Activated CD4-positive, alpha-beta T cell treated with anti-CD3 and anti-CD28 coated beads, Interleukin-10, Interleukin-2, amounts not matched to agents 100 ng/mL and 50 ng/mL, durations not matched to agents 16 hours and 8 hours (primary cell): ENCODE results near the gene NDUFS8.

Experiments used
- DNase-seq: peaks from one replicate; pipeline ENCODE4 v3.0.0-alpha.2; 2020

NDUFS8 gene

DNA sequence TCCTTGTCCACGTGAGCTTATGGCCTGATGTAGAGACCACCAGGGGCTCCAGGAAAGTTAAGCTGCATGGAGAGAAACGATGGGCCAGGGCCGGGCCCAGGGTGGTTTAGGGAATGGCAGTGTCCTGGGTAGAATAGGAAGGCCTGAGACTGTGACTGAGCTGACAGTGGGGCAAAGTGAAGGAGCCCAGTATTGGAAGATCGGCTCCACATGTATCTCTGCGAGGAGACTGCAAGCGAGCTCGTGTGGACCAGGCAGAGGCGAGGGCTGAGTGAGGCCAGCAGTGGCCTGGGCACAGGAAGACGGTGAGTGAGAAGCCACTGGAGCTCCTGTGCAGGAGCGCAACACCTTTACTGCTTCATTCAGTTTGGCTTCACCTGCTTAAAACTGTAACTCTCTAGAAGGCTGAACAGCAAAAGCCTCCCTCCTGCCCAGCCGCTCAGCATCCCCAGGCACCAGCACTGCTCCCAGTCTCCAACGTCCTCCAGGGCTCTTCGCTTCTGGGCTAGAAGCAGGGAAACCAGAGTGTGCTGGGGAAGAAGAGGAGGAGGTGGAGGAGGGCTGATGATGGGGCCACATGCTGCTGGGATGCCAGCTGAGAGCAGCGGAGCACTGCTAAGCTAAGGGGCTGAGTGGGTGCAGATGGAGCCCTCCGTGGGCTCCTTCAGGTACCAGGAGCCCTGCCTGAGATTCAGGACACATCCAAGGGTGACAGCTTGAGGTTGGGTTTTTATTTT, 21.8 kb downstream of the NDUFS8 start:
- DNase-seq = no peak

DNA sequence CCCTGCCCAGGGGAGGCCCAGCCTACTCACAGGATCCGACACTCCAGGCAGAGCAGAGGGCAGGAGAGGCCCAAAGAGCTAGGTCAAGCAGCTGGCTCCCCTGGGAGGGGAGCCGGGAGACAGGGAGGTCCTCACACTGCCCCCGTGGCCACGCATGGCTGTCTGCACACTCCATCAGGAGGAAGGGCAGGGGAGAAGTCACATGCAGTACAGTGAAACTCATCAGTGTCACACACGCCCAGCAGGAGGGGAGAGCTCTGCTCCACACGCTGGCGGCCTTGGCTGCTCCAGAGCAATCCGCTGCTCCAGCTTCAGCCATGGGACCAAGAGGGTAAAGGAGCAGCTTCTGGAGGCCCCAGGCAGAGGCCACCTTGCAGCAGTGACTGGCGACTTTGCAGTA, 22.6 kb downstream of the NDUFS8 start:
- DNase-seq = no peak

DNA sequence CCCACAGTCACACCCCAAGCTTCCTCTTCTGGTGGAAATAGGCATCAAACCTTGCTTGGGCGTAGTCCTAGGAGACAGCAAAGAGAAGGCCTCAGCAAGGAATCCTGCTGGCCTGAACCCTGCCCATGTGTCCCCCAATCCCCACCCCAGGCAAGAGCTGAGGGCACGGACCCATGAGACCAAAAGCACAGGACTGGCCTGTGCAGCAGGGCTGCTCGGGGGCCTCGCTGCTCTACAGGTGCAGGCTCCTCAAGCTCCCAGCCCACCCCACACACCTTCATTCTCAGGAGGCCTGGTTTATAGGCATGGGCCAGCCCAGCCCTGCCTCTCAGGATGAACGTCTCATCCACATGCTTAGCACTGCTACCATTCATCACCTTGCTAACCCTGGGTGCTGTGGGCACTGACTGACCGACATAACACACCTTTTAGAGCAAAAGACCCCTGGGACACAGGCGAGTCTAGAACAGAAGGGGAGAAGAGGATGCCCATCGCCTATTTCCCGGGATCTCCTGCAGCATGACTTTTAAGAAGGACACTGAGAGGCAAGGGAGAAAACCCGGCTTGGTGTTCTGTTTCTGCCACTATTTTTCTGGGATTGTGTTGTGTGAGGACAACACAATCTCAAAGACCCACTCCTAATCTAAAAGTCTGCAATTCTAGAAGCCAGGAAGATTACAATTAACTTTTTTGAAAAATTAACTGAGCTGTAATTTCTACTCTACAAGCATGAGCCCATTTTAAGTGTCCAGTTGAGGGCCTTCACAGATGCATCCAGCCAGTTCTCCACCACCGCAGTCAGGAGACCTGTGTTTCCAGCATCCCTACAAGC, 23.7 kb downstream of the NDUFS8 start:
- DNase-seq = no peak

DNA sequence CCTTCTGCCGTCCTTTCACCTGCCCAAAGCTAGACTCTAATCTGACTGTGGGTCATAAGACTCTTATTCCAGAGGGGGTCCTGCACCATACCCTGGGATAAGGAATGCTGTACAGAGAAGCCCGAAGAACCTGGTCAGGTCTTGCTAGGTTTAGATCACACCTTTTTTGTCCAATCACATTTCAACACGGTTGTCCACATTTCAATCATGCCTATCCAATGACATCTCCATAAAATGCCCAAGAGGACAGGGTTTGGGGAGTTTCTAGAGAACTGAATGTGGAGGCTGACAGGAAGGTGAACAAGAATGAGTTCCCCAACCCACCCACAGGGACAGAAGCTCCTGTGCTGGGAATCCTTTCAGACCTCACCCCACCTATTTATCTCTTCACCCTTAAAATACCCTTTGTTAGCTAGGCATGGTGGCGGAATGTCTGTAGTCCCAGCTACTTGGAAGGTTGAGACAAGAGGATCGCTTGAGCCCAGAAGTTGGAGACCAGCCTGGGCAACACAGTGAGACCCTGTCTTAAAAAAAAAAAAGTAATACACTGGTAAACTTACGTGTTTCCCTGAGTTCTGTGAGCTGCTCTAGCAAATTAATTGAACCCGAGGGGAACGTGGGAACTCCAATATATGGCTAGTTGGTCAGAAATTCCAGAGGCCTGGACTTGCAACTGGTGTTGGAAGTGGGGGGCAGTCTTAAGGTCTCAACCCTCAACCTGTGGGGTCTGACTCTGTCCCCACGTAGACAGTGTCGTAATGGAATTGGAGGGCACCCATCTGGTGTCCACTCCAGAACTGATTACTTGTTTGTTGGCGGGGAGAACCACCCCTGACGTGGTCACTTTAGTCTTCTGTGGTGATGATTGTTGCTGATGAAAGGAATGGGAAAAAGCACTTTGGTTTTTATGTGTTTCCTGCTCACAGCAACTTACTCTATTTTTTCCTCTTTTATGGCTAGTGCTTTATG, 26.1 kb downstream of the NDUFS8 start:
- no peak for DNase-seq

DNA sequence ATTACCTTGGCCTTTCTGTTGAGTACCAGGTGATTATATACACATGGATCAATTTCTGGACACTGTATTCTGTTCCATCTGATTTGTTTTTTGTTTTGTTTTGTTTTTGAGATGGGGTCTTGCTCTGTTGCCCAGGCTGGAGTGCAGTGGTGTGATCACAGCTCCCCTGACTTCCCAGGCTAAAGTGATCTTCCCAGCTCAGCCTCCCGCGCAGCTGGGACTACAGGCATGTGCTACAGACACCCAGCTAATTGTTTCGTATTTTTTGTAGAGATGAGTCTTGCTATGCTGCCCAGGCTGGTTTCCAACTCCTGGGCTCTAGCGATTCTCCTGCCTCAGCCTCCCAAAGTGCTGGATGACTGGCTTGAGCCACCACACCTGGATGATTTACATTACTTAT, 27.3 kb downstream of the NDUFS8 start:
- no peak for DNase-seq

DNA sequence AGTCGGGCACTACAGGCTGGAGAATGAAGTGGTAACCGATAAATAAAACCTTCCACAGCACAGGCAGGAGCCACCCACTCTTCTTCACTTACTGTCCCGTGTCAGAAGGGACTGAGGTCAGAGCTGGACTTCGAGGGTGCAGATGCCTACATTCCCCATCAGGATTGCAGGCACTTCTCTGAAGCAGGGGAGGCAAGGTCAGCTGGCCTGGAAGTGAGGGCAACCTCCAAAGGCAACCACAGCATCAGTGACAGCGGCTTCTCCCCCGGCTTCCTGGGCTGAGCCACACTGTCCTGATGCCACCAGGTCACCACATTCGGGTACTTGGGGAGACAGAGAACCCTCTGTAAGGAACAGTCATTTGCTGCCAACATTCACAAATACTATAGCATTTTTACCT, 31.0 kb downstream of the NDUFS8 start:
- DNase-seq = no peak

DNA sequence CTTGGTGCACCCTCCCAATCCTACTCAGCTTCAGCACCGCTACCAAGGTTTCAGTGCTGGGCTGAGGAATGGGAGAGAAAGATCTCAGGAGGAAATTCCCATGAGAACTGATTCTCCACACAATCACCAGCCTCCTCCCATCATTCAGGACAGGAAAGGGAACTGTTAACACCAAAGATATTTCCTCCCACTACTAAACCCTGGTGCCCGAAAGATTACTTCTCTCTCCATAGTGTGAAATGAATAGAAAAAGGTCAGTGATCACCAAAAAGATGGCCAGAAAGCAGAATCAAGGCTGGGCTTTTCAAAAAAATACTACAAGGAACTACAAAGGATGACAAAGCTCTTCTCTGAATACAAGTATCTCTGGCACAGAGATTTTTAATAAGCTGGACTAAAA, 34.4 kb downstream of the NDUFS8 start:
- DNase-seq = no peak

DNA sequence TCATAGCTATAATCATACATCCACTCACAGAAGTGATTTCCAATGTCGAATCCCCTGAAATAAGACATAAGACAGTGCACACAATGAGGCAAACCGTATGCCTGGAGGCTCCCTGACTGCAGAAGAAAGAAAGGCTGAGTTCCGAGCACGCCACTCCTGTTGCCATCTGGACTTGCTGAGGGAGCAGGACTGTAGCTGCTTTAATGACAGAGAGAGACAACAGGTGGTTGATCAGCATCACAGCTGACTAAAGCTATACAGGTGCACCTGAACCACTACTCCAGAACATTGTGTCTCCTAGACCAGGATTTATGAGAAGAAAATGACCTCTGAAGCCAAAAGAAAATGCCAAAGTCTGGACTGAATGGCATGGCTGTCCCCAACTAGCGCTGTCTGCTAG, 35.4 kb downstream of the NDUFS8 start:
- DNase-seq = no peak

DNA sequence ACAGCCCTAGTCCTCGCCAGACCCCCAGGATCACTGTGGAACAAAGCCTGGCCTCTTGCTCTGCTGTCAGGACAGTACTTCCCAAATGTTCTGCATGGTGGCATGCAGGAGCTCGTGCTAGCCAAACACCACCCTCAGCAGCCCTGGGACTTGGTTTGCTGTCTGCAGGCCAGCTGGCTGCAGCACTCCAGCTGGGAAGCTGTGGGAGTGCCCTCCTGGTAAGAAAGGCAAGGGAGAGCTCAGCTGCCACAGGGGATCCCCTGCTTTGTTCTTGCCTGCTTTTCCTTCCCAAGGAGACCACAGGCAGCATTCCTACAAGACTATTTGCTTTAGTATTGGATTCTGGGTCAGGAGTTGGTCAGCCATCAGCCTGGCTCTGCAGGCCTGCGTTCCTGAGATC, 36.3 kb downstream of the NDUFS8 start:
- DNase-seq = no peak

DNA sequence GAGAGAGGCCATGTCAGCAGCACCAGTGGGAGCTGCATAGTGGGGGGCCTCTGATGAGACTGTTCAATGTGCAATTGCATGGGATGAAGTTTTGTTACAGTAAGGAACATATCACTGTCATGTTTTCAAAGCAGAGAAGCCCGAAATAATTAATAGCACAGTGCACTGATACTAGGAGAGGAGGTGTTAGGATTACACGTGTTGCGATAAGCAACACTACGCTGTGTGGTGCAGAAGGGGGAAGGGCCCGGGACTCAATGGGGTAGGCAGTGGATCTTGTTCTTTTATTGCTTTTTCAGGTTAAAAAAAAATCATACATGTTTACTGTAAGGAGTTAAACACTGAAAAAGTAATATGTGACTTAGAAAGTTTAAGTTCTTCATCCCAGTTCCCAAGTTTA, 37.5 kb downstream of the NDUFS8 start:
- no peak for DNase-seq

DNA sequence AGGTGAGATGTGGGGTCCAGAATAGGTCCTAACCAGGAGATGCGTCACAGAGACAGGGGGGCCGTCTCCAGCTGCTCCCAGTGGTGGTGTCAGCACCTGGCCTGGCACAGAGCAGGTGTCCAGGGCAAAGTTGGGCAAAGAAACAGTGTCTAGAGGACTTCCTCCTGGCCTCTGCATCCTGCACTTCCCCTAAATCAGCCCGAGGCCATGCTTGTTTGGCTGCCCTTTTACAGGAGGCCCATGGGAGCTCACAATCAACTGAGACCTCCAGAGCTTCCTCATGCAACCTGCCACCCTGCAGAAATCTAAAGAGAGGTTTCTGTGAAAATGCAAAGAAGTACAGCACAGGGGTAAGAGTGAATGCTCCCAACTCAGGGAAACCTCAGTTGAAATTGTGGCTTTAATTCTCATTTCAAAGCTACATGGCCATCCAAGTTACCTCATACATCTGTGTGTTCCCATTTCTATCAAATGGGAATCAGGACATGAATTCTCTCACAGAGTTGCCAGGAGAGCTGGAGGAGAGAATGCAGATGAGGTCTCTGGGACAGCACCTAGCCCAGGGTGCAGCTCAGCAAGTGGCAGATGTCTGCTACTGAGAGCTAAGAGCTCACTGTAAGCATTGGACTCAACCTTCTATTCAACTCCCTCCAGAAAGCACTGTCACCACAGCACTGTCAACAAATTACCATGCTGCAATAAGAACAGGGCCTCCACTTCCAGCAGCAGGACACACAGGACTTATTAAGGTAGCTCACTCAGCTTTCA, 41.0 kb downstream of the NDUFS8 start:
- no peak for DNase-seq

DNA sequence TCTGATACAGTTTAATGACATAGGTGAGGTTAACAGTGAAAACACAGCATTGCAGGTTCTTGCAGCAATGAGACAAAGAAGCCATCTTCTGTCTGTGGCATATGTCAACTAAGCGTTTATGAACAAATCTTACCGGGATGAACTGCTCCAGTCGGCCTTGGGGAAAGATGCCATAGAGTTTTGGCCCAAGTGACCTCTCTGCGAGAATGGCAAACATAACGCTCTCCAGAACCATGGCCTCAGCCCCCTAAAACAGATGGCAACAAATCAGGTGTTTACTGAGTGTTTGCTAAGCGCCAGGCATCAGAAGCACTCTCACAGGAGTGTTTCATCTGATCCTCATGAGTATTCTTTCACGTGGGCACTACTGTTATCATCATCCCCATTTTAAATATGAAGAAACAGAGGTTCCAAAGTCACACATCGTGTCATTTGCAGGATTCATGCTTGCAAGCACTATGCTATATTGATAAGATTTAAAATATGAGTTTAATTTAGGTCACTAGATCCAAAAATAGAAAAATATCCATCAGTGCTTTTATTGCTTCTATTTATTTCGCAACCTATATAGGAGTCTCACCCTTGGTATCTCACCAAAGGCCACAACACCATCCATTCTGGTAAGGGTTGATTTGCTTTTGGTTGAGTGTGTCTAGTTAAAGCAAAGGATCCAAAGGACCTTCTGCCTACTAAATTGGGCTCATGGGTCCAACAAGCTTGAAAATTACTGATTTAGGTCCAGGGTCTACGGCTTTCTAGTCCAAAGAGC, 44.3 kb downstream of the NDUFS8 start:
- no peak for DNase-seq

DNA sequence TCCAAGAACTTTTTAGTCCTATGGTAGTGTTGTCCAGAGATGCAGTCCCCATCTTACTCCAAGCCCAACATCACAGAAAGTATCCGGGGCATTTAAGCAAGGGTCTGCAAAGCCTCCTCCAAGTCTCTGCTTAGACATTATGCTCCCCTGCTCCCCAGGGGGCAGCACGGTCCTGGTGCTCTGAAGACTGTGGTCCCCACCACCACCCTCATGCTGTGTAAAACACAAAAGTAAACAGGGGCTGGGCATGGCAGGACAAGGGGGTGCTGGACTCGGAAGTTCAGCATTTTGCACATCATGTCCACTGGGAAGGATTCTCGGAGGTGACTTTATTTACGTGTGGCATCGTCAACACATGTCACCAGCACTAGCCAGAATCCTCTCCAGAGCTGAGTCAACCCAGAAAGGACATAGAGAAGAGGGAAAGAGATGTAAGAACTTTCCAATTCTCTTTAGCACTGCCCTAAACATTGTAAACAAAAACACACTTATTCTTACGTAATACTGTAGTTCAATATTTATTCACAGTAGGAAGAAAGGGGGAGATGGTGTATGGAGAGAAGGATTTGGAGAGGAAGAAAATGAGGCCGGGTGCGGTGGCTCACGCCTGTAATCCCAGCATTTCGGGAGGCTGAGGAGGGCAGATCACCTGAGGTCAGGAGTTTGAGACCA, 46.0 kb downstream of the NDUFS8 start:
- no peak for DNase-seq

DNA sequence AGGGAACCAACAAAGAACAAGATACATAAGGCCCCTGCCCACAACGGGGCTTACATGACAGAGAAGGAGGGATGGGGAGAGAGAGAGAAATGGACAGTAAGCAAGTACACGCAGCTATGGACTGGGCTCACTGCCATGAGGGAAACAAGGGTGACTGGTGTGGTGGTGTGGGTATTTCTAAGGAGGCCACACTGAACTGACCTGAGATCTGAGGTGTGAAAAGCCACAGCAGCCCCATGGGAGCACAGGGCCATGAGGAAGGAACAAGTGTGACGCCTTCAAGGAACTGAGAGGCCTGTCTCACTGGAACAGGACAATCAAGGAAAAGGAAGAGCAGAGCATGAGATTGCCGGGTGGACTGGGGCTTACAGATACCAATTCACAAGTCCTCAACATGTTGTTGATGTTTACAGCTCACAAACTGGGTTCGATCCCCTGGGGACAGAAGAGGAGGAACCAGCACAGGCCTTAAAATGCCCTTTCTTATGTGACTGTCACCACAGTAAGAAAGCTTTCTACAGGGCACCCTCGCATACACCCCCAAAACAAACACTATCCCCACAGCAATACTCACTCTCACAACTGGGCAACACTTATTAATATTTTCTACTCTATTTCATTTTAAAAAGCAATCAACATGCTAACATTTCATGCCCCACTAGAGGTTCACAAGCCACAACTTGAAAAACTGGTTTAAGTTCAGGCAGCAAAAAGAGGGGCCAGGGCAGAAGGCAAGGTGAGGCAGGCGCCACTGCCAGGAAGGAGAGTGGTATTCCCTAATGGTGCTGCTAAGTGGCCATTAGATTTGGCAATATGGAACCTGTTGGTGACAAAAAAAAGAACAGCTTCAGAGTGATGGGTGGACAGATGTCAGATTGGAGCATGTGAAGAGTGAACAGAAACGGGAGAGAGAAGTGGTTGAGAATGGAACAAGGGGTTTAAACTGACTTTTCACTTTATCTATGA, 47.4 kb downstream of the NDUFS8 start:
- no peak for DNase-seq

DNA sequence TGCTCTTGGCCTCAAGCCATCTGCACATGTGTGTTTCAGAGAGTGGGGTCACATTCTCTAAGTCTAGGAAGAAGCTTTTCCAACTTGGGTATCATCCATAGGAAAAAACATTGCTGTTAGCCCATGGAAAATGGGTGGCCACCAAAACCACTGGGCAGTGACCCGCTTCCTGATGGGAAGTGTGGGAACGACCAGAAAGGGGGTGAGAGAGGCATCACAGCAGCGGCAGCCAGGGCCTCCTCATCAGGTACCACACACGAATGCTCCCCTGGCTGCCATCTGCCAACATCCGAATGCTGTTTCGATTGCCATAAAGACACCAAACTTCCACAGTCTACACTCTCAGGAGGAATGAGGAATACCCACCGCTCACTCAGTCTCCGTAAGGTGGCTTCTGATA, 50.4 kb downstream of the NDUFS8 start:
- no peak for DNase-seq

DNA sequence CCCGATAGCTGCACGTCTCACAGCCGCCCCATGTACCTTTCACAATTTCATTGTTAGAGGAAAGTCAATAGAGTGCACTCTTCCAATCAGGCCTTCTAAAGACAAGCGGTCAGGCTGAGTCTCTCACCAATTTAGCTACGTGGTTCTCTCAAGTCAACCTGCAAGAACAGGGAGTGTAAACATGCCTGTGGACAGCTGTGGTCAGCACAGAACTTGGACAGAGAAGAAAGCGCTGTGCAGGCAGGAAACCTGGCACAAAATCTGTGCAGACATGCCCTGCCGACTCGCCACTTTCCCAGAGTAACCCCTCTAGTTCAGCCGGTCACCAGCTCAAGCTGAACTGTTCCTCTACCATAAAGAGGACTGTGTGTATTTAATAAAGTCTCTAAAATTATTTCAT, 51.2 kb downstream of the NDUFS8 start:
- no peak for DNase-seq

DNA sequence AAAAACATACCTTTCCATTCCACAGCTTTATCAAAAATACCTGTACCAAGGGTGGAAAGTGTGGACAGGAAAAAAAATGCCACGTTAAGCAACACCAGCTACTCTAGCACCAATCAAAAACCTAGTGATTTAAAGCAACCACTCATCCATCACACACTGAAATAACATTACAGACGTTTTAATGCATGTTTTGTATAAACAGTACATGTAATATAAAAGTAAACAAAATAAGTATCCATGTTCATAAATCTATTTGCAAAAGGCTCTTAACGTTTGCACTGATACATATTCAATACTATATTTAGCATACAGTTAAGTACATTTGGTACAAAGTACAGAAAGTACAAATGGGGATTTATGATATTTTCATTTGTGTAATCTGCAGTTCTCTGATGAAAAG, 52.0 kb downstream of the NDUFS8 start:
- no peak for DNase-seq

DNA sequence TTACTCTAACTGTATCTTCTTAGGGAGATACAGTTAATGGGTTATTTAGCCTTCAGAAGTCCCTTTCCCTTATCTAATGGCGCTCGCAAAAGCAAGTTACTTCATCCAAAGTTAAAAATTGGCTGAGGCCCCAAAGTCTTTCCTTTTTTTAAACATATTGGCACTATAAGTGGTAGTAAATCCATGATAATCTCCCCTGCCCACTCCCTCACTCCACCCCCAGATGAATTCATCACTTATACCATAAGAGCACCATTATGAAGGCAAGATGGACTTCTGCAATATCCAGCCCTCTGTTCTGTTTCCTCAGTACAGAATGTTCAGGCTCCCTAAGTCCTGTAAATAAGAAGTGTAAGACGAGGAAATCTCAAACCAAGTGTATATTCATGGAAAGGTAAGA, 53.0 kb downstream of the NDUFS8 start:
- no peak for DNase-seq
